ENCODE measurements around the gene MTNR1A.
A peak's percentile ranks its signal among the peaks of the same experiment; 100 is the strongest.
"Not testable (repeated sequence)": the region's sequence is repeated elsewhere in the genome, so short reads cannot be mapped to it uniquely, and the experiment has no call there.

MTNR1A gene

GRCh38 chr4:186563761-186564160 lies 8.4 kb upstream of the MTNR1A start:
- no peak for DNase-seq (ENCODE audit: low read depth, low spot score)

DNA sequence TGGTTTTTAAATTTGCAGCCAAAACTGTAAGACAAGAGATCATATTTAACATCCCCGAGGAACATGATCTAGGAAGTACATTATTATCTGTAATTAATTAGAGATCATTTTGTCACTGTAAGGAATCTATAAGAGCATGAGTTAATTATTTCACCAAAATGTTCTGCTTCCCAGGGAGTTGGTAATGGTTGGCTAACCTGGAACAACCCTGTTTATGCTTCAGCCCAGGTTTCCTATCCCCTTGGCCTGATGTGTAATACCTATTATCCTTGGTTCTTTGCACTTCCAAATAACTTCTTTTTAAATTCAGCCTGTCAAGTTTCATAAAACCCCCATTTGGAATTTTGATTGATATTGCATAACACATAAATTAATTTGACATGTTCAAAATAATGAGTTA lies 6.4 kb upstream of the MTNR1A start:
- DNase-seq (ENCODE audit: low read depth, low spot score) = no peak

DNA sequence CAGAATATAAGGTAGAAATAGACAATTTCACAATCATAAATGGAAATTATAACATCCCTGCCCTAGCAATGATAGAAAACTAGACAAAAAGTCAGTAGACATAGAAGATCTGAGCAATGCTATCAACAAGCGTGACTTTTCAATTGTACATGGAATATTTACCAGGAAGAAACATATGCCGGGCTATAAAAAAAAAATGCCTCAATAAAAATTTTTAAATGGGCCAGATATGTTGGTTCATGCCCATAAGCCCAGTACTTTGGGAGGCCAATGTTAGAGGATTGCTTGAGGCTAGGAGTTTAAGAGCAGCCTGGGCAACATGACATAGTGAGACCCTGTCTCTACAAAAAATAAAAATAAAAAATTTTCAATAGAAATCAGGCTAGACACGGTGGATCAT lies 5.3 kb upstream of the MTNR1A start:
- DNase-seq (ENCODE audit: low read depth, low spot score) = no peak

DNA sequence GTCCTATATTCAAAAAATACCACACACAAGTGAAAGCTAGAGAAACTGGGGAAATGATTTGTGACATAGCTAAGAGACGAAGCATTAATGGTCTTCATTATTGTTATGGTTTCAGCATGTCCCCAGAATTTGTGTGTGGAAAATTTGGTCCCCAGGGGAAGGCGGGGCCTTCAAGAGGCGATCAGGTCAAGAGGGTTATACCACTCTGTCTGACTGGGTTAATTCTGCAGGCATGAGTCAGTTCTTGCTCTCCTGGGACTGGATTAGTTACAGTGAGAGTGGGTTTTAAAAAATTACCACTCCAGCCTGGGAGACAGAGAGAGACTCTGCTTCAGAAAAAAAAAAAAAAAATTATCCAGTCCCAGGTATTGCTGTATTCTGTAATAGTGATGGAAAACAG lies 2.1 kb upstream of the MTNR1A start:
- DNase-seq (ENCODE audit: low read depth, low spot score) = peak; percentile 50

GRCh38 chr4:186557061-186557460 lies 1.7 kb upstream of the MTNR1A start:
- DNase-seq (ENCODE audit: low read depth, low spot score) = no peak

DNA sequence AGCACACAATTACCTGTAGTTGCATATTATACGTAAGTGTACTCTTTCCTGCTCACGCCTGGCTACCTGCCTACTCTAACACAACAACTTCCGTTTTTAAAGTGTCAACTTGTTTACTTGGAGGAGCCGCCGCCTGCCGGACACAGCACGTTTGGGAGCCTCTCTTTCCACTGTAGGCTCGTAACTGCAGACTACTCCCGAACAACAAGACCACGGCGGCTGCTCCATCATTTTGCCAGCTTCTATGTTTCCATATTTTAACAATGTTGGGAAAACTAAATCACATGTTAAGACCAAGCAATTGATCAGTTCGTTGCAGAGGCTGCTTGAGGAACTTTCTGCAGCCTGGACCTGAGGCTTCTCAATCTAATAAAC lies 841 bp downstream of the MTNR1A start:
- peak; percentile 53 for DNase-seq (ENCODE audit: low read depth, low spot score)

DNA sequence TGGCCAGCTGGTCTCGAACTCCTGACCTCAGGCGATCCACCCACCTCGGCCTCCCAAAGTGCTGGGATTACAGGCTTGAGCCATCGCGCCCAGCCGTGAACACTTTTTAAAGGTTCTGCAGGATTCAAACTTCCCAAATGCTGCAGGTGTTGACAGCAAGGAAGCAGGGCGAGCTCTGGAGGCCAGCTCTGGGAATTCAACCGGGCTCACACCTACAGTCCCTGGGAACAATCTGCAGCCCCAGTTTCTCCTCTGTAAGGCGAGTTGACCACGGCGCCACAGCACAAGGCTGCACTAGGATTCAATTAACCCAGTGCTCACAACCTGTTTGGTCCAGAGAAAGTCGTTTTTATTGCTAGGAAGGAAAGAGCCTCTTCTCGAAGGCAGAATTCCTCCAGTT lies 1.6 kb downstream of the MTNR1A start:
- DNase-seq (ENCODE audit: low read depth, low spot score) = no peak

DNA sequence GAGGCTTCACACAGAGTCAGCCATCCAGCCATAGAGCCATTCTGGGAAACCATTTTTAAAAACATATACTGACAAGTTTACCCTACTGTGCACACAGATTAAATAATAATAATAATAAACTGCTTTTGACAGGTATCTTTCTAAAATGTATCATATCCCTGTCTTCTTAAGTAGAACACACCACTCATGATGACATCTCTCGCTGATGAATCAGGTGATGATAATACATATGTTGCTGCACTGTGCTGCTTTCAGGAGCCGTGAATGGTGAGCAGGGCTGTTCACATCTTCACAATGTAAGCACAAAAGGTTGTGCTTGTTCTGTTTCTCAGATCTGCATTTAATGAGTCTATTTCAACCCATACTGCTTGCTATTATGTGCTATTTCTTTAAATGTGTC lies 3.5 kb downstream of the MTNR1A start:
- no peak for DNase-seq (ENCODE audit: low read depth, low spot score)

DNA sequence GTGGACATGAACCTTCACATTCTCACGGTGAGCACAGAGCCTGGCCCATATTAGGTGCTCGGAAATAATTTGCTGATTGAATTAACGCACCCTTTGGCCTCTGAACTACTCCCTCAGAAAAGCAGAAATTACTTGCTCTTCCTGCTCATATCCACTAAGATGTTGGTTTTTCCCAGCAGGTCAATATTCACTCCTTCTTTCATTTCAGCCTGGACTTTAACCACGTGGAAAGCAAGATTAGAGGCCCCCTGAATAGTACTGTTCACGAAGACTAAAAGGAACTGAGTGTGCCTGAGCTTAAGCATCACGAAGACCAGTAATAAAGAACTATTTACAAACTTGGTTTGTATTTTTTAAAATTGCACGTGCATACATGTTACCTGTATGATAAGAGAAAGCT lies 9.9 kb downstream of the MTNR1A start:
- DNase-seq (ENCODE audit: low read depth, low spot score) = no peak

DNA sequence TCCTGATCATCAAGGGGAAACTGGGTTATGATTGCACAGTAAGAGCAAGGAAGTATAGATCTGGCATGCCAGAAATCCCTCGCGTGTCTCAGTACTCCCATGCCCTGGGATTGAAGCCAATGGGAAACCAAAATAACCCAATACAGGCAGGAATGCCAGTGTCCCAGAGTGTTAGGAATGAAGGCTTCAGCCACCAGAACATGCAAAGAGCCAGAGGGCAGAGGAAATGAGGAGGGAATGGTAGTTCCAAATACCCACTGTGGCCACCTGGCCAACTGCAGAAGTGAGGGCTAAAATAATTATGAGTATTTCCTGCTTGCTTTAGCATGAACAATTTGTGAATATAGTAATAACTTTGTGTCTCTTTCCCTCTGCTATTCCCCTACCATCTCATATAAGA lies 12.2 kb downstream of the MTNR1A start:
- no peak for DNase-seq (ENCODE audit: low read depth, low spot score)

GRCh38 chr4:186541801-186542200 lies 13.6 kb downstream of the MTNR1A start:
- DNase-seq (ENCODE audit: low read depth, low spot score) = no peak

GRCh38 chr4:186537843-186538521 lies 17.4 kb downstream of the MTNR1A start:
- DNase-seq (ENCODE audit: low read depth, low spot score) = no peak

- DNase-seq (ENCODE audit: low read depth, low spot score) = no peak
Measured at GRCh38 chr4:186536285-186536684, 19.1 kb downstream of the MTNR1A start.

DNA sequence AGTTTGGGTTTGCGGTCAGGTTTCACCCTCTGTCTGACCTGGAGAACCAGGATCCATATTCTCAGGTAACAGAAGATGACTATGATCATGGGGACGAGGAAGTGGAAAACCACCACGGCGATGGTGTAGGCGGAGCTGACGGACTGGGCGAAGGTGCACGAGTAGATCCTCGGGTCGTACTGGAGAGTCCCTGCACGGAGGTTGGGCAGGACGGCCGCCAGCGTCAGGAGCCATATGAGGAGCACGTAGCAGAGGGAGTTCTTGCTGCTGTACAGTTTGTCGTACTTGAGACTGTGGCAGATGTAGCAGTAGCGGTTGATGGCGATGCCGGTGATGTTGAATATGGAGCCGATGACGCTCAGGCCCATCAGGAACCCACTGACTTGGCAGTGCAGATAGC lies 21.3 kb downstream of the MTNR1A start:
- no peak for DNase-seq (ENCODE audit: low read depth, low spot score)

- not testable (repeated sequence) for DNase-seq (ENCODE audit: low read depth, low spot score)
Measured at GRCh38 chr4:186523927-186524326, 31.4 kb downstream of the MTNR1A start.

GRCh38 chr4:186516287-186516686 lies 39.1 kb downstream of the MTNR1A start:
- no peak for DNase-seq (ENCODE audit: low read depth, low spot score)

DNA sequence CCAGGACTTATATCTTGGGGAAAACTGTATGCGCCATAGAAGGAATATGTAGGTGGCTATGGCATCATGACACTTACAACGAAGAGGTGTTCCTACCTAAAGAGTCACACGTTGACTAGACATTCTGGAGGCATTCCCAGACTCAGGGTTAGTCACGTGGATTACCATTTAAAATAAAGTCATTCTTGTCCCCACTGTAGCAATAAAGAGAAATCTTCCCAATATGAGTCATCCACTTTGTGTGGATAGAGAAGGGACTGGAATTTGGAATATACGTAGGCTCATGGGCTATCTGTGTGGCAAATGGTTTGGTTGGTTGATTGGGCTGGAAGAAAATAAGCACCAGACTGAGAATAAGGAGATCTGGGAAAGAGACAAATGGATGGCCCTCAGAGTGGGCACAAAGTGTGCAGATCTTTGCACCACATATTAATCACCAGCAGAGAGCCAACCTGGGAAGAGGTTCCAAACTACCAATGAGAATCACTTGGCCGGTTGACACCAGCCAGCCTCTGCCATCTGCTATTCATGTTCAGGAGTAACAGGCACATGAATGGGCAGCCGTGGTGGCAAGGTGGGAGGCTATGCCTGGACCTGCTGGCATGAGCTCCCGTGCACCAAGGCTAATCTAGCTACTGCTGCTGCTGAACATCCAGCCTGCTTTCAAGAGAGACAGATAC lies 41.0 kb downstream of the MTNR1A start:
- DNase-seq (ENCODE audit: low read depth, low spot score) = peak; percentile 17

- DNase-seq (ENCODE audit: low read depth, low spot score) = not testable (repeated sequence)
Measured at GRCh38 chr4:186504771-186505170, 50.6 kb downstream of the MTNR1A start.

DNA sequence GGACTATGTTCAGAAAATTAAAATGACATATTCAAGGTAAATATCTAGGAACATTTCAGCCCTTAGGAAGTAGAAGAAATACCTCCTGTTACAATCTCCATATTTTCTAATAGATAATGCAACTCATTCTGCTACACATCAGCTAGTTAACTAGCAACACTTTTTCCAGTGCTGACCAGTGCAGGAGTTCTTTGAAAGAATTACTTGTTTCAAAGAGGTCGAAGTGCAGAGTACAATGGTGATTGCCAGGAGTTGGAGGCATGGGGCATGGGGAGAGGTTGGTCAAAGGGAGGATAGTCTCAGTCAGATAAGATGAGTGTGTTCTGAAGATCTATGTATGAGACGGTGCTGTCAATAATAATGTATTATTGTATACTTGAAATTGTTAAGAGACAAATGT lies 53.1 kb downstream of the MTNR1A start:
- DNase-seq (ENCODE audit: low read depth, low spot score) = no peak

- no peak for DNase-seq (ENCODE audit: low read depth, low spot score)
Measured at GRCh38 chr4:186501554-186501953, 53.8 kb downstream of the MTNR1A start.

DNA sequence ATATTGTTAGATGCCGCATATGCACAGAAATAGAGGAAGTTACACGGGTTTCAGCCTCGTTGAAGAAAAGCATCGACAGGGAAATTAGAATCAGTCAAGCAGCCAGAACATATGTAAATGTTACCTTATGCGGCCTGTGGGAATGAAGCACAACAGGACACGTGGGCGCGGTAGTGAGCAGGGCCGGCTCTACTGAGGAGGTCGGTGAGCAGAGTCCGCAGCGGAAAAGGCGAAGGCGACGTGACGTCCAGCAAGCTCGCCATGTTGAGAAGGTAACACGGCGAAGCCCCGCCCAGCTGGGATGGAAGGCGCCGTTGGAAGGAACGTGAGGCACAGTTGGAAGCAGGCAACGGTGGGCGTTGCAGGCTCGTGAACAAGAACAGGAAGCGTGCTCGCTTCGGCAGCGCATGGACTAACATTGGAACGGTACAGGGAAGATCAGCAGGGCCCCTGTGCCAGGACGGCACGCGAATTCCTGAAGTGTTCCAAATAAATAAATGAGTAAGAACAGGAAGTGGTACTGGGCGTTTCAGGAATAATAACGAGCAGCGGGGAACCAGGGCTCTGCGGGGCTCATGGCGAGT lies 54.6 kb downstream of the MTNR1A start:
- DNase-seq (ENCODE audit: low read depth, low spot score) = no peak

- DNase-seq (ENCODE audit: low read depth, low spot score) = no peak
Measured at GRCh38 chr4:186499467-186499866, 55.9 kb downstream of the MTNR1A start.

DNA sequence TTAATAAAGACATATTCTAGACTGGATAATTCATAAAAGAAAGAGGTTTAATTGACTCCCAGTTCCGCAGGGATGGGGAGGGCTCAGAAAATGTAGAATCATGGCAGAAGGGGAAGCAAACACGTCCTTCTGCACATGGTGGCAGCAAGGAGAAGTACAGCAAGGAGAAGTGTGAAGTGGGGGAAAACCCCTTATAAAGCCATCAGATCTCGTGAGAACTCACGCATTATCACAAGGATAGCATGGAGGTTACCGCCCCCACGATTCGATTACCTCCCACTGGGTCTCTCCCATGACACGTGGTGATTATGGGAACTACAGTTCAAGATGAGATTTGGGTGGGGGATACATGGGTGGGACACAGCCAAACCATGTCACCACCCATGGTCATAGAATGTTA lies 58.3 kb downstream of the MTNR1A start:
- no peak for DNase-seq (ENCODE audit: low read depth, low spot score)

Data from astrocyte of the hippocampus (primary cell).